Ecto neural progenitor cell (in vitro differentiated cells): Measurements from ENCODE around the gene DPP3.
"Not testable (repeated sequence)": the region's sequence is repeated elsewhere in the genome, so short reads cannot be mapped to it uniquely, and the experiment has no call there.

Experiments
- DNase-seq: peaks from one replicate; pipeline ENCODE4 v3.0.0-alpha.2; 2018; ENCODE audit warnings: low spot score

DPP3 gene

DNA sequence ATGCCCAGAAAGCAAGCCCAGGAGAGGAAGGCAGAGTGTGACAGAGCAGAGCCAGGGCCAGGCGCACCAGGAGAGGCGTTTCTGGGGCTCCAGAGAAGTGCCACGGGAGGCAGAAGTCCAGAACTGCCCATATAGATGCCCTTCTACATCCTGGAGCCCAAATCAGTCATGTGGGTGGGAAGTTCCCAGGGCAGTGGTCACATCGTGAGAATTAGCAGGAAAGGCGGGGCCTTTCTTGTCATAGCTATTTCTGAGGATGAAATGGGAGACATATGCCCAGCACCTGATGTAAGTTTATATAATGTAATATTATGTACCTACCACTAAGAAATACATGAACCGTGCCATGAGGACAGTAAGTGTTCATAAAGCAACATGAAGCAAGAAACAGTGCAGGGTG lies 52.5 kb downstream of the DPP3 start:
- no peak for DNase-seq

DNA sequence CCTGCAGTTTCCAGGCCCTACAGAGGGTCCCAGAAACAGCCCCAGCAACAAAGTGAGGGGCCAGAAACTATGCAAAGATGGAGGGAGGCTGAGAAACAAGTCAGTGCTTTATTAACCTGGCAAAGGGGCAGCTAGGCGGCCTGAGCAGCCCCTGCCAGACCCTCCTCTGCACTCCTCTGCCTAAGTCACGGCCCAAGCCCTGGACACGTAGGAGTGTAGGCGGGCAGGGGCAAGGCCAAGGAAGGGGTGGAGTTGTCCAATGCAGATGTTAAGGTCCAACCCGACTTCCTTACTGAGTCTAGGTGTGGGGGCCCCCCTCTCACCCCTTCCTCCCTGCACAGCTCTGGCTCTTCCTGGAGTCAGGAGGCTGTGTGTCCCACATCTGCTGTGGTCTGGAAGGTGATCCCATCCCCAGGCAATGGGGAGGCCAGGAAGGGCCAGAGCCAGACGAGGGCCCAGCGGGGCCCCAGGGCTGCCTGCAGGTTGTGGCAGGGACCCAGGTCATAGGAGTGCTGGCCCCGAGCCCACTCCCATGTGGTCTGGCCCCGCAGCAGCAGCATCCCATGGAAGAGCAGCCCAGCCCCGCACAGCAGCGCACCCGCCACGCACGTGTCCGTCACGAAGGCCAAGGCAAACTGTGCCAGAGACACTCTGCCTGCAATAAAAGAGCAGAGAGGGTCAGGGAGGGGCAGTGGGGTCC lies 59.1 kb downstream of the DPP3 start:
- DNase-seq = no peak

DNA sequence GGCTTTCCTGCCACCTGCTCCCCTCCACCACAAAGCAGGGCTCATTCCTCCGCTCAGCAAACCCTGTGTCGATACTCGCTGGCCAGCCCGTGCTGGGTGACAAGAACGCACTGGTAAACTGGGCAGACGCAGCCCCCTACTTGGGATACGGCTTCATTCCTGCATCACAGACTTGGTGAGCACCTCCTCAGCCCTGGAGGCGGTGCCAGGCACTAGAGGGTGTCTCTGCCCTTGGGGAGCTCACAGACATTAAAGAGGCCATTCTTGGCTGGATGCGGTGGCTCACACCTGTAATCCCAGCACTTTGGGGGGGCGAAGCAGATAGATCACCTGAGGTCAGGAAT lies 59.6 kb downstream of the DPP3 start:
- DNase-seq = no peak

DNA sequence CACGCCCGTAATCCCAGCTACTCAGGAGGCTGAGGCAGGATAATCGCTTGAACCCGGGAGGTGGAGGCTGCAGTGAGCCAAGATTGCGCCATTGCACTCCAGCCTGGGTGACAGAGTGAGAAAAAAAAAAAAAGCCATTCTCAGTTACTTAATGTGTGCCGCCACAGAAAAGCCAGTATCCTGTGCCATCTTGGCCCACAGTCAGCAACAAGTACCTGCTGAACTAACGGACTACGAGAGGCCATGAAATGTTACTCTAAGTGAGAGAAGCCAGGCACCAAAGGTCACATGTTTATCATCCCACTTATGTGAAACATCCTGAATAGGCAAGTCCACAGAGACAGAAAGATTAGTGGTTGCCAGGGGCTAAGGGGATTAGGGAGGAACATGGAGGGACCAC lies 60.4 kb downstream of the DPP3 start:
- not testable (repeated sequence) for DNase-seq

DNA sequence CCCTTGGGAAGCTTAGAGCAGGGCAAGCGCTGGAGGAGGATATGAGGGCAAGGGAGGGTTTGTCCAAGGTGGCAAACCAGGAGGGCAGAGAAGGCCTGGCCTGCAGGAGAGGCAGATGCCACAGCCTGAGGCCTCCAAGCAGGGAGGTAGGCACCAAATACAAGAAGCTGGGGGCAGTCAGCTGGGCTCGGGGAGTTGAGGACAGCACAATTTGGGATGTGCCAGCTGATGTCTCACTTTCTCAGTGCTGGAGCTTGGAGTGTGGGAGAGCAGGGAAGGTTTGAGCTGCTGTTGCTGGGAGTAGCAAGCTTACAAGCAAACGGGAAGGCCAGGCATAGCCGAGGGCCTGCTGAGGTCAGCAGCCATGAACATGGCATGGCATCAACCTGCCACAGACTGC lies 61.7 kb downstream of the DPP3 start:
- no peak for DNase-seq

DNA sequence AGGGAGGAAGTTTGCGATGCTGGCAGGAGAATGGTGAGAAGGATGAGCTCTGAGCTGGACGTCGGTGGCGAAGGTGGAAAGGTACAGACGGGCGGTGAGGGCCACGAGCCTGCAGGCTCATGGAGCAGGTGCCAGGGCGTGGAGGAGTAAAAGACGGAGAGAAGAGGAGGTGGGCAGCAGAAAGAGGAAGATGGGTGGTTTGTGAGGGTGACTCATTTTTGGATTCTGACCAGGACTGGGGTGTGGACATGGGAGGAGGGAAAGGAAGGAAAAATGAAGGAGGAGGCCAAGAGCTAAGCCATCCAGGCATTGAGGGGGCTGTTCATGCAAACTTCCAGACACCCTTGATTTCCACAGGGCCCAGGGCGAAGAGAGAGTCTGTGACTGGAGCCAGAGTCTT lies 62.1 kb downstream of the DPP3 start:
- DNase-seq = no peak

DNA sequence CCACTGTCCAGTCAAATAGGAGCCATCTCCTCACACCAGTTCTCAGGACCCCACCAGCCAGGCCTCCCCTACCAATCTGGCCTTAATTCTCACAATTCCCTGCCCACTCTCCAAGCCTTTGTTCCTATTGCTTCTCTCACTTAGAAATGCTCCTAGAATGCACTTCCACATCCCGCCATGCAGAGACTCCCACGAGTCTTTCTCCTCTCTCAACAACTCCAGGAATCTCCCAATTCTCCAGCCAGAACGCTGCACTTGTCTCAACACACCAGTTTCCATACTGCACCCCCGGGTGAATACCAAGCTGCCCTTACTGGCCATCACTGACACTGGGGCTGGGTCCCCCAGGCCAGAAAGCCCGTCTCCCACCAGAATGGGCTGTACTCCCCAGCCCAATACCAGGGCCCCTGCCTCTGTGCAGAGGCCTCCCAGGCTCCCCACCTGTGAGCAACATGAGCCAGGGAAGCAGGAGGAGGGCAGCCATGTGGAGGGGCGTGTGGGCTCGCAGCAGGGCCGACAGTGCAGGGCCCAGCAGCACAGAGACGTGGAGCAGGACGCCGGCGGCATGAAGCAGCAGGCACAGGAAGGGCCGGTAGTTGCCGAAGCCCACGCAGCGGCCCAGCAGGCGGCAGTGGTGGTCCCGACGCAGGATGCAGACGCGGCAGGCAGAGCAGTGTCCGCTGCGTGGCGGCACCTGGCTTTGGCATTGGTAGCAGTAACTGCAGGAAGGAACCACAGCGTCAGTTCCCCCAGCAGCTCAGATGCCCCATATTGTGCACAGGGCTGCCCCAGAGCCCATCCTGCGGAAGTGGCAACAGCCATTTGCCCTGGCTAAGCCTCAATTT lies 63.3 kb downstream of the DPP3 start:
- peak; percentile 77 for DNase-seq

DNA sequence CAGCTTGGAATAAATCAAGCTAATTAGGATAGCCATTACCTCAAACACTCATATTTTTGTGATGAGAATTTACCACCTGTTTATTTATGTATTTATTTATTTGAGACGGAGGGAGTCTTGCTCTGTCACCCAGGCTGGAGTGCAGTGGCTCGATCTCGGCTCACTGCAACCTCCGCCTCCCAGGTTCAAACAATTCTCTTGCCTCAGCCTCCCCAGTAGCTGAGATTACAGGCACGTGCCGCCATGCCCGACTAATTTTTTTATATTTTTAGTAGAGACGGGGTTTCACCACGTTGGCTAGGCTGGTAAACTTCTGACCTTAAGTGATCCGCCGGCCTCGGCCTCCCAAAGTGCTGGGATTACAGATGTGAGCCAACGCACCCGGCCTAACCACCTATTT lies 64.7 kb downstream of the DPP3 start:
- peak; percentile 37 for DNase-seq

DNA sequence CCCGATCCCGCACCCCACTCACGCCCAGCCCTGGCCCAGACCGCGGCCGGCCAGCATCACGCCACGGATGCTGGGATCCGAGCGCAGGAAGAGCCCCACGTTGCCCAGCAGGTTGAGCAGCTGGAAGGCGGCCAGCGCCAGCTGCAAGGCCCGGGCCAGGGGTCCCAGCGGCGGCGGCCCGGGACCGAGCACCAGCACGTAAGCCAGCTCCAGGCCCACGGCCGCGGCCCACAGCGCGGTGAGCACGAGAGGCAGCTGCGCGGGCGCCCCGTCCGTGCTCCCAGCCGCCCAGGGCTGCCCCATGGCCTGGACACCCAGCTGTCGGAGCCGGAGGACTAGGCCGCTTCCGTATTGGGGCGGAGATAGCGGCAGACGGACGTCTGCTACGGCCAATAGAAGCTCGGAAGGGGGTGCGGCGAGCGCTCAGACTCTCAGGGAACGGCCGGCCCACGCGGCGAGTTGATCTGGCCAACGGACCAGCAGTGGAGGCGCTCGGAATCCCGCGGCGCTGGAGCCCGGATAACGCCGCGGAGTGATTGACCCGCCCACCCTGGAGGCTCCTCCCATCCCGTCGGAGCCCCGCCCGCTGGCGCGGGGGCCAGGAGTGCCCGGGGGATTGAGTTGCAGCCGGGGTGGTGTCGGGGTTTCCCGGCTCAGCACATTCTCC lies 65.6 kb downstream of the DPP3 start, which contains the start of gene ZDHHC24:
Gene ZDHHC24, minus strand, starts transcription at position 348 of the 667 bp plus-strand sequence. Its CDS starts 45 bp downstream, at position 303.
- DNase-seq = peak; percentile 97

DNA sequence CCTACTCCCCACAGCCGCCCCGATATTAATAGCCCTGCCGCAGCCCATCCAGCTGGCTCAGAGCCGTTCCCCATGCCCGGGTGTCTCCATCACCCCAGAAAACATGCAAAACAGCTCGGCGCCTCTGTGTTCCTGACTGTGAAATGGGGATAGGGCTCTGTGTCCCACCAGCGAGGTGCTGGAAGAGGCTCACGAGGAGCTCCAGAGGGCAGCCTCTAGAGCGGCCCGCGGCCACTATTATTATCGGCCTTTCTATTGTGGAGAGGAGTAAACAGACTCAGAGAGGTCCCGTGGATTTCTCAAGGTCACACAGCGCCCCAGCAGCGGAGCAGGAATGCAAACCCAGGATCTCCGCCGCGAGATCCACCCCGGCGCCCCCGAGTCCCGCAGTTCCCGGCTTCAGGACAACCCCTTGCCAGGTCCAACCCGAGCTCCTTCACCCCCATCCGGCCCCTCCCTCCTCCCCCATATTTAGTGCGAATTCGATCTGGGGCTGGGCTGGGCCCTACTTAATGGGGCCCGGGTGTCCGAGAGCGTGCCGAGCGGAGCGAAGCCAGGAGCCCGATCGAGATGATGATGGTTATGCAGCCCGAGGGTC lies 66.2 kb downstream of the DPP3 start, which contains the start of gene ACTN3:
Gene ACTN3, plus strand, starts transcription at position 536 of the 598 bp plus-strand sequence. Its CDS starts 35 bp downstream, at position 571.
- DNase-seq = peak; percentile 76

DNA sequence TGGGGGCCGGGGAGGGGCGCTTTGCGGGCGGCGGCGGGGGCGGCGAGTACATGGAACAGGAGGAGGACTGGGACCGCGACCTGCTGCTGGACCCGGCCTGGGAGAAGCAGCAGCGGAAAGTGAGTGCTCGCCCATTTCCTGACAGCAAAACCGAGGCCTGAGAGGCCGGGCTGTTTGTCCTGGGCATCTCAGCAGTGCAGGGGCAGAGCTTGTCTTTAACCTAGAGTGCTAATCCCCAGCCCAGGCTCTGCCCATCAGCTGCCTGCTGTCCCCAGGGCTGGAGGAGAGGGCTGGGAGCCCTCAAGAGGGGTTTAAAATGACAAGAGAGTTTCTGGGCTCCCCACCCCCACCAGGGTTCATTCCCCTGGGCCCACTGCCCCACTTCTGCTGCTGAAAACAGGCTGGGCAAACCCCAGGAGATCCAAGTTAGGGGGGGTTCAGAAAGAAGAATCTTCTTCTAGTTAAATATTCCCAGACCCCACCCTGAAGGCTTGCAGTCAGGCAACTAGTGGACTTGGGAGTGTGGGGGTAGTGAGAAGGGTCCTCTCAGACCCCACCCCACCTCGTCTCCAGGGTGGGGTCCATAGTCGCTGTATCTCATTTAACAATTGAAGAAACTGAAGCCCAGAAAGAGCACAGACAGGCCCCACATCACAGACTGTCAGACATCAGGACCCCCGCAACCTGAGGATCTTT lies 66.9 kb downstream of the DPP3 start:
- no peak for DNase-seq

DNA sequence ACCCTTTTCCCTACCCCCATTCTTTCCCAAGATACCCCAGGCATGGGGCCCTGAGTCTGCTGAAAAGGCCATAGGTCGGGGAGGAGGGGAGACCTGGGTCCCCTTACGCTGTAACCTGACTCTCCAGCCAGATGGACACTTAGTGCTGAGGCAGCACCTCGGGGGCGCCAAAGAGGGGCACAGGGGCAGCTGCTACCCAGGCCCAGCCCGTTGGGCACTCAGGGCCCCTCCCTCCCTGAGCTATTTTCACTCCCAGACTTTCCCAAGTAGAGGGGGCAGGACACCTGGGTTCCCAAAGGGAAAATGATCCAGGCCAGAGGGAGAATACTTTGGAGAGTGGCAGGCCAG lies 67.4 kb downstream of the DPP3 start:
- DNase-seq = peak; percentile 62

DNA sequence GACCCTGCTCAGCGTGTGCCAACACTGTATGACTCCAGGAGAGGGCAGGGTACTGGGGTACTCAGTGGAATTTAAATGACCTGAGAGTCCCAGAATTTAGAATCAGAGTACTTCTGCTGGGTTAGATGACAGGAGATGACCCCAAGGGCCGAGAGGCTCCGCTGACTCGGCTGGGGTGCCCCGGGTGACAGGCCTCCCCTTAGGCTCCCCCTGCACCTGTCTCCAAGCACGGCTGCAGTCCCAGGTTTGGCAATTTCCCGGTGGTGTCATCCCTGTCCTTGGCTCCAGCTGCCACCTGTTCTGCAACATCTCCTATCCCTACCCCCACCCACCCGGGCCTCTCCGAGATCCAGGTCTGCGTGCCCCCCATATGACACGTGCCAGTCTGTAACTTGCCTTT lies 67.8 kb downstream of the DPP3 start:
- DNase-seq = no peak

DNA sequence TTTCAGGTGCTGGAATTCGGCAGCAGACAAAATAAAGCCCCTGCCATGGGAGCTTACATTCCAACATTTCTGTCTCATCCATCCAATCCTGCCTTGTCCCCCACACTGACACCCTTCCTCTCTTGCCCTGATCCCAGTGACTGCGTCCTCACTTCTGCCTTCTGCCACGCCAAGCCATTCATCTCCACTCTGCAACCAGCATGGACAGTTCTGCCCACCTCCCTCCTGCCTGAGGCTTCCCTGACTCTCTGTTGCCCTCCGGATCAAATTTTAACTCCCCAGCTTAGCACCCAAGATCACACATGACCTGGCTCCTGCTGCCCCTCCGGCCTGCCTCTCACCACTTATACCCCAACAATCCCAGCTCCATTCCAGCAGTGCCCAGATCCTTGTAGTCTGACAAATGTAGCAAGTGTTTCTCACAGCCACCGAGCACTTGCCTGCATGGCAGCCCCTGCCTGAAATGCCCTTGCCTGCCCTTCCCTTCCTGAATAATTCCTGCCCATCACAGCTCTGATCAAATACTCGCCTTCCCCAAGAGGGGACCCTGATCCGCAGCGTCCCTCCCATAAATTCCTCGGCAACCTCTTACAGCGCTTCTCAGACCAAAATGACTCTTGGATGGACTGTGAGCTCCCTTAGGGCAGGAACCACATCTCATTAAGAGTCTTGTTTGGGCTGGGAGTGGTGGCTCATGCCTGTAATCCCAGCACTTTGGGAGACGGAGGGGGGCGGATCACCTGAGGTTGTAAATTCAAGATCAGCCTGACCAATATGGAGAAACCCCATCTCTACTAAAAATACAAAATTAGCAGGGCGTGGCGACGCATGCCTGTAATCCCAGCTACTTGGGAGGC lies 68.8 kb downstream of the DPP3 start:
- DNase-seq = no peak

DNA sequence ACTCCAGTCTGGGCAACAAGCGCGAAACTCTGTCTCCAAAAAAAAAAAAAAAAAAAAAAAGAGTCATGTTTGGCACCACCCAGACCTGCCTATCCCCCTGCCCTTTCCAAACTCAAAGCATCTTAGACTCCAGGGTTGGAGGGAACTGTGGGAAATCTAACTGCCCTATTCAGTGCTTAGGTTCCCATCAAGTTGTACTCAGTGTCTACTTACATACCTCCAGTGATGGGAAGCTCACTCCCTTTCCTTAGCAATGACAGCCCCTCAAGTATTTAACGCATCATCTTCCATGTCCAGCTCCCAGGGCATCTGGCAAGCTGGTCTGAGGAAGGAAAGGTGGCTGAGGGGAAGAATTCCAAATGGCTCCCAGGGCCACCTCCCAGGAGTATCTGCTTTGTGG lies 69.5 kb downstream of the DPP3 start:
- no peak for DNase-seq

DNA sequence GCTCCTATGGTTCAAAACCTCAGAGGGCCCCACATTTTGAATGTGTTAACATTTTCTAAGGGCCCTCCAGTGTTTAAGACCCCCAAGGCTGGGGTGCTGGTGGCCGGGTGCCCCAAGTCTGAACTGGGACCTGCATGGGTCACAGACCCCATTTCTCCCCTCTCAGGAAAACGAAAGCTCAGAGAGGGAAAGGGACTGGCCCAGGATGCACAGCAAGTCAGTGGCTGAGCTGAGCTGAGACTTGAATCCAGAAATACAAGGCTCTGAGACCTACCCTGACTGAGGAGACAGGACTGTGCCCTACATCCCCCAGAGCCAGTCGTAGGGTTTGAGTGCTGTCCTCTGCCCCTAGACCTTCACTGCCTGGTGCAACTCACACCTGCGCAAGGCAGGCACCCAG lies 70.7 kb downstream of the DPP3 start:
- no peak for DNase-seq

DNA sequence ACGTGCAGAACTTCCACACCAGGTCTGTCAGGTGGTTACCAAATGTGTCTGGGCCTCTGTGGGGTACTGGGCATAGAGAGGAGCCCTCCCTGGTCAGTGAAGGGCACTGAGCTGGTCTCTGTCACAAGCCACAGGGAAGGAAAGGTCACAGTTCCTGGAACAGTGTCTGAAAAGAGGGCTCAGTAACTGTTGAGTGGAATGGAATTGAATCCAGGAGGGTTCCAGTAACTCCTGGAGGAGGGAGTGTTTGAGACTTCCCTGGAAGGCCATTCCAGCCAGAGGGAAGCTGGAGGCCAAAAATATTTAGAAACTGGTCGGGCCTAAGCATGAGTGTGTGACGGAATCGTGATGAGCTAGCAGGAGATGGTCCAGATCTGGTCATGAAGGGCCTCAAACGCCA lies 74.4 kb downstream of the DPP3 start:
- no peak for DNase-seq

DNA sequence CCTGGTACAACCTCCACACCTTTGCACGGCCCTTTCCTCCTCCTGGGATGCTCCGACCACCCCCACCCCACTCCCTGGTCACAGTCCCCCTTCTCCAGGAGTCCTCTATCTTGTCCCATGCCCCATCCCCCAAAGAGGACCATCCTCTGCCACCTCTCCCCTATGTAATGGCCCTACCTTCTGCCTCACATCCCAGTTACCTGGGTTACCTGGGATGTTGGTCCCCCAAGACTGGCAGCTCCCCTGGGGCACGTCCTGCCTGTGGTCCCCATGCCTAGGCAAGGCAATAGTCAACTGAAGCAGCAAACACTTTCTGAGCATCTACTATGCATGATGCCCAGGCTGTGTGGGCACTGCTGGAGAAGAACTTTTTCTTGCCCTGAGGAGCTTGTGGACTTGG lies 75.2 kb downstream of the DPP3 start:
- DNase-seq = no peak

DNA sequence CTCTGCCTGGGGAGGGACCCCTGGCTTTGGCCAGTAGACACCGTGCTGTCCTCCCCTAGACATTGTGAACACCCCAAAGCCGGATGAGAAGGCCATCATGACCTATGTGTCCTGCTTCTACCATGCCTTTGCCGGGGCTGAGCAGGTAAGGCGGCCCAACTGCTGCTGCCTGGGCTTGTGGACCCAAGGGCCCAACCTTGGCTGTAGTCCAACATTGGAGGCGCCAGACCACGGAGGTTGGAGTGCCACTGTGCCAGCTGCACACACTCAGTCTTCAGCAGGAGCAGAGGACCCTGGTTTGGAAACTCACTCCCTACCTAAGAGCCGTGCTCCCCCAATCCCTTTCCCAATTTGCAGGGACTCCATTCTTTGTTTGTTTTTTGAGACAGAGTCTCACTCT lies 75.9 kb downstream of the DPP3 start:
- DNase-seq = no peak

DNA sequence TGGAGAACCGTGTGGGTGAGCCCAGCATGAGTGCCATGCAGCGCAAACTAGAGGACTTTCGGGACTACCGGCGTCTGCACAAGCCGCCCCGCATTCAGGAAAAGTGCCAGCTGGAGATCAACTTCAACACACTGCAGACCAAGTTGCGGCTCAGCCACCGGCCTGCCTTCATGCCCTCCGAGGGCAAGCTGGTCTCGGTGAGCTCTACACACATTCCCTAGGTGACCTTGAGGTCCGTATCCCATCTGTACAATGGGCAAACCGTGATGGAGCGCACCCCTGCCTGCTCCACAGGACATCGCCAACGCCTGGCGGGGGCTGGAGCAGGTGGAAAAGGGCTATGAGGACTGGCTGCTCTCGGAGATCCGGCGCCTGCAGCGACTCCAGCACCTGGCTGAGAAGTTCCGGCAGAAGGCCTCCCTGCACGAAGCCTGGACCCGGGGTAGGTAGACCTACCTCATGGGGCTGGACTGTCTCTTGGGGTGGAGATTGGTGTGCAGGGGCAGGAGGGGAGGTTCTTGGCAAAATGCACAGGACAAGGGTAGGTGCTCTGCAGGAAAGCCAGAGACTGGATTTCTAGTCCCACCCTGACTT lies 77.6 kb downstream of the DPP3 start:
- no peak for DNase-seq
